C4-2B (cell line): ENCODE measurements around the gene CHST9.

ENCODE experiments used
- ZFX ChIP-seq: fragments of 450-650 bp; IDR thresholded peaks from 2 replicates; pipeline ENCODE4 v1.6.1; 2017
- TF ChIP-seq, protein P1 (sequence below): fragments of 450-650 bp; conservative IDR thresholded peaks from 2 replicates; pipeline ENCODE4 v1.5.1; 2017; ENCODE audit warnings: mild to moderate bottlenecking

DNA sequence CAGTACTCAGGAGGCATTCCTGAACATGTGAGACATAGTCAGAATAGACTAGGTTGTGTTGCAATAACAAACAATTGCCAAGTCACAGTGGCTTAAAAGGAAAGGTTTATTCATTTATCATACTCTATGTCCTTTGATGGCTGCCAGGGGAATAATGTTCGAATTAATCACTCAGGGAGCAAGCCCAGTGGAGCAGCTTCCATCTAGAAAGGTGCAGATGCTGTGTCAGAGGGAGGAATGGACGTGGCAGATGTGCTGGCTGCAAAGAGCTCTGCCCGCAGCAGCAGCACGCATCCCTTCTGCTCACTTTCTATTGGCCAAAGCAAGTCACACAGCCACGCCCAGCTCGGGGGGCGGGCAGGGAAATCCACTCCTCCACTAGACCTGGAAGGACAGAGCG lies 213.7 kb downstream of the CHST9 start:
- TF ChIP-seq, protein P1, sequence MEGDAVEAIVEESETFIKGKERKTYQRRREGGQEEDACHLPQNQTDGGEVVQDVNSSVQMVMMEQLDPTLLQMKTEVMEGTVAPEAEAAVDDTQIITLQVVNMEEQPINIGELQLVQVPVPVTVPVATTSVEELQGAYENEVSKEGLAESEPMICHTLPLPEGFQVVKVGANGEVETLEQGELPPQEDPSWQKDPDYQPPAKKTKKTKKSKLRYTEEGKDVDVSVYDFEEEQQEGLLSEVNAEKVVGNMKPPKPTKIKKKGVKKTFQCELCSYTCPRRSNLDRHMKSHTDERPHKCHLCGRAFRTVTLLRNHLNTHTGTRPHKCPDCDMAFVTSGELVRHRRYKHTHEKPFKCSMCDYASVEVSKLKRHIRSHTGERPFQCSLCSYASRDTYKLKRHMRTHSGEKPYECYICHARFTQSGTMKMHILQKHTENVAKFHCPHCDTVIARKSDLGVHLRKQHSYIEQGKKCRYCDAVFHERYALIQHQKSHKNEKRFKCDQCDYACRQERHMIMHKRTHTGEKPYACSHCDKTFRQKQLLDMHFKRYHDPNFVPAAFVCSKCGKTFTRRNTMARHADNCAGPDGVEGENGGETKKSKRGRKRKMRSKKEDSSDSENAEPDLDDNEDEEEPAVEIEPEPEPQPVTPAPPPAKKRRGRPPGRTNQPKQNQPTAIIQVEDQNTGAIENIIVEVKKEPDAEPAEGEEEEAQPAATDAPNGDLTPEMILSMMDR: no peak
- TF ChIP-seq ZFX: no peak
